BE2C (cell line): ENCODE measurements around the gene RPS6KA5.
"Not testable (repeated sequence)": the region's sequence is repeated elsewhere in the genome, so short reads cannot be mapped to it uniquely, and the experiment has no call there.

Source experiments
- DNase-seq: peaks from one replicate; pipeline ENCODE4 v3.0.0-alpha.2; 2020
- H3K27me3 ChIP-seq: fragments of 250-450 bp; sonication (Bioruptor Pico); 2 replicates; pipeline ENCODE4 v1.5.1; 2020; ENCODE audit warnings: mild to moderate bottlenecking
- H3K36me3 ChIP-seq: fragments of 250-450 bp; sonication (Bioruptor Pico); 2 replicates; pipeline ENCODE4 v1.5.1; 2020; ENCODE audit warnings: mild to moderate bottlenecking
- H3K4me1 ChIP-seq: fragments of 250-450 bp; sonication (Bioruptor Pico); 2 replicates; pipeline ENCODE4 v1.5.1; 2020
- H3K4me3 ChIP-seq: 2 replicates; pipeline ENCODE4 v1.5.1; 2011; ENCODE audit warnings: low read depth, low read length
- H3K9me3 ChIP-seq: fragments of 250-450 bp; sonication (Bioruptor Pico); 2 replicates; pipeline ENCODE4 v1.5.1; 2020
- TF ChIP-seq, protein P1 (sequence below): IDR thresholded peaks from 2 replicates; pipeline ENCODE4 v1.5.1; 2012; ENCODE audit warnings: mild to moderate bottlenecking, low read depth, low read length

RPS6KA5 gene

DNA sequence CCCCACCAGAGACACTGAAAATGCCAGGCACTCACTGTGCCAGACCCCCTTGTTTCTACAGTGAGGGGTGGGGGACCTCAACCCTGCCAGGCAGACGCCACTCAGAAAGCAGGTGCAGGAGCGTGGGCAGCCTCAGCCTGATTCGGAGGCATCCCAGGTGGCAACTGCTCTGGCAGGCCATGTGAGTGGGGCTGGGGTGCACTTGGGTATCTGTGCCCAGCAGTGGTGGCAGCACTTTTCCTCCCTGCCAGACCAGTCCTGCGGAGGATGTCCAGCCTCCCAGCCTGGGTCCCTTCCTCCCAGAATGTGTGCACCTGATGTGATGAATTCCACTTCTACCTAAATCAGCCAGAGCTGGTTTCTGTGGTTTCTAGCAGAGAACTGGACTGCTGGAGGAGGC, 230.8 kb downstream of the RPS6KA5 start:
- no peaks in the 10 kb centered on the region; the same call in 1 of the 2 replicates for H3K9me3 ChIP-seq
- no peaks in the 10 kb centered on the region for H3K27me3 ChIP-seq
- TF ChIP-seq, protein P1, sequence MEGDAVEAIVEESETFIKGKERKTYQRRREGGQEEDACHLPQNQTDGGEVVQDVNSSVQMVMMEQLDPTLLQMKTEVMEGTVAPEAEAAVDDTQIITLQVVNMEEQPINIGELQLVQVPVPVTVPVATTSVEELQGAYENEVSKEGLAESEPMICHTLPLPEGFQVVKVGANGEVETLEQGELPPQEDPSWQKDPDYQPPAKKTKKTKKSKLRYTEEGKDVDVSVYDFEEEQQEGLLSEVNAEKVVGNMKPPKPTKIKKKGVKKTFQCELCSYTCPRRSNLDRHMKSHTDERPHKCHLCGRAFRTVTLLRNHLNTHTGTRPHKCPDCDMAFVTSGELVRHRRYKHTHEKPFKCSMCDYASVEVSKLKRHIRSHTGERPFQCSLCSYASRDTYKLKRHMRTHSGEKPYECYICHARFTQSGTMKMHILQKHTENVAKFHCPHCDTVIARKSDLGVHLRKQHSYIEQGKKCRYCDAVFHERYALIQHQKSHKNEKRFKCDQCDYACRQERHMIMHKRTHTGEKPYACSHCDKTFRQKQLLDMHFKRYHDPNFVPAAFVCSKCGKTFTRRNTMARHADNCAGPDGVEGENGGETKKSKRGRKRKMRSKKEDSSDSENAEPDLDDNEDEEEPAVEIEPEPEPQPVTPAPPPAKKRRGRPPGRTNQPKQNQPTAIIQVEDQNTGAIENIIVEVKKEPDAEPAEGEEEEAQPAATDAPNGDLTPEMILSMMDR: no peak
- H3K36me3 ChIP-seq: no peaks in the 10 kb centered on the region
- no peak for DNase-seq
- H3K4me3 ChIP-seq: no peak overlapping the region
- H3K4me1 ChIP-seq: no peaks in the 10 kb centered on the region

DNA sequence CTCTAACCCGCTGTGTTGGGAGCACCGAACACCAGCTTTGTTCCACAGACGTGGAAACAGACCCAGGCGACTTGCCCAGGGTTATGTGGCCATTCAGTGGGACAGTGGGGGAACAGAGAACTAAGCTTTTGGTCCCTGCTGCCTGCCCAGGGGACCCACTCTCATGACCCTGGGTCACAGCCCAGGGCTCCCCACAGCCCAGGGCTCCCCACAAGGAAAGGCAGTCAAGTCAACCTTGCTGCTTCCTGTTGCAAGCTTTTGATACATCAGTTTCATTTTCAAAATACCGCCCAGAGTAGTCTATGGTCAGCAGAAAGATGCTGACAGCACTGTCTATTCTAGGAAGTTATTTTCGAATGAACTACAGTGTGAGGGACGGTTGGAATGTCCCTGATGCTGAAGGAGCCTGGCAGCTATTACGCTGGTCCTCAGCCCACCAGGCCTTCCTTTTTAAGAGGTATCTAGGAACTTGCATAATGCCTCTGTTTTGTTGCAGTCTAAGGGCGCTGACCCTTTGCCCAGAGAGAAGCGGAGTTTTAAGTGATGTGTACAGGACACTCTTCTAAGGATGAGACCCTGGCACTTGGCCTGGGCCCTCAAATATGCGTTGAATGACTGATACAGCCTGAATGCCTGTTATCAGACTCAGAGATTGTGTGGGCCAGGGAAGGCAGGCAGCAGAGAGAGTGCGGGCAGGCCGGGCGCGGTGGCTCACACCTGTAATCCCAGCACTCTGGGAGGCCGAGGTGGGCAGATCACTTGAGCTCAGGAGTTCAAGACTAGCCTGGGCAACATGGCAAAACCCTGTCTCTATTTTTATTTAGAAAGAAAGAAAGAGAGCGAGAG, 231.6 kb downstream of the RPS6KA5 start:
- no peaks in the 10 kb centered on the region; the same call in 1 of the 2 replicates for H3K9me3 ChIP-seq
- no peaks in the 10 kb centered on the region for H3K4me1 ChIP-seq
- H3K36me3 ChIP-seq: no peaks in the 10 kb centered on the region
- H3K27me3 ChIP-seq: no peaks in the 10 kb centered on the region
- DNase-seq: no peak
- H3K4me3 ChIP-seq: peak overlapping the region; percentile 41
- TF ChIP-seq, protein P1: no peak

DNA sequence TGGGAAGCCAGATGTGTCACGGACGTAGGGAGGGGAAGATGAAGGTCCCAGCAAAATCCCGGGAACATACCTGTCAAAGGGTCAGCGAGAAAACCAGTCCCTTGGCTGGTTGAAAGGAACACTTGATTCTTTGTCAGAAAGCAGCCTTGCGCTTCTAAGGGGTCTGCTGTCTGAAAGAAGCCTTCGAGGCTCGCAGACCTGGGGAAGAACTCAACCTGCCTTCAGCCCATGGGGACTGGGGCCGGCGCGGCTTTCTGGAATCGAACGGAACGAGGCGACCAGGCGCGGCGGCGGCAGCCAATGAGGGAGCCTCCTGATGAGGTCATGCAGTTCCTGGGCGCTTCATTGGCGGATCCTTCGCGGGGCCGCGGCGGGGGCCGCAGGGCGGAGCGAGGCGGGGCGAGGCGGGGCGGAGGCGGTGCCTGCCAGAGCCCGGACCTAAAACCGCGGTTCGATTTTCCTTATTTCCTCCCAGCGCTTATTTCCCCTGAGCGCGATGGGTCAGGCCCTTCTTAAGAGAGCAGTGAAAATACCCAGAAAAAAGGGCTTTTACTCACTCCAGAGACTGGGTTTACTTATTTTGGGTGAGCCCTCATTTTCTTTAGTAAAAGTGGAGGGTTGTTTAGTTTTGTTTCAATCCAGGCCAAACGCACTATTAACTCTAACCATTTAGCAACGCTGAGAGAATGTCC, 232.4 kb downstream of the RPS6KA5 start:
- Histone ChIP-seq H3K36me3 (no peaks in the 10 kb centered on the region), H3K27me3 (no peaks in the 10 kb centered on the region), H3K4me3 (peak overlapping the region; percentile 41), H3K9me3 (no peaks in the 10 kb centered on the region; the same call in 1 of the 2 replicates), H3K4me1 (no peaks in the 10 kb centered on the region)
- peak; percentile 96 for DNase-seq
- TF ChIP-seq, protein P1: no peak

DNA sequence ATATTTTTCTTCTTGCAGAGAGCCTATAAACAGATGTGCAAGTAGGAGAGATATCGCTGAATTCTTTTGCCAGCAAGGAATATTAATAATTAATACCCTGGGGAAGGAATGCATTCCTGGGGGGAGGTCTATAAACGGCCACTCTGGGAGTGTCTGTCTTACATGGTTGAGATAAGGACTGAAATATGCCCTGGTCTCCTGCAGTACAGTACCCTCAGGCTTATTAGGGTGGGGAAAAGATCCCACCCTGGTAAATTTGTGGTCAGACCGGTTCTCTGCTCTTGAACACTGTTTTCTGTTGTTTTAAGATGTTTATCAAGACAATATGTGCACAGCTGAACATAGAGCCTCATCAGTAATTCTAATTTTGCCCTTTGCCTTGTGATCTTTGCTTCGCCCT, 236.9 kb downstream of the RPS6KA5 start:
- not testable (repeated sequence) for H3K4me1 ChIP-seq, DNase-seq, H3K9me3 ChIP-seq, H3K4me3 ChIP-seq, H3K36me3 ChIP-seq, H3K27me3 ChIP-seq

DNA sequence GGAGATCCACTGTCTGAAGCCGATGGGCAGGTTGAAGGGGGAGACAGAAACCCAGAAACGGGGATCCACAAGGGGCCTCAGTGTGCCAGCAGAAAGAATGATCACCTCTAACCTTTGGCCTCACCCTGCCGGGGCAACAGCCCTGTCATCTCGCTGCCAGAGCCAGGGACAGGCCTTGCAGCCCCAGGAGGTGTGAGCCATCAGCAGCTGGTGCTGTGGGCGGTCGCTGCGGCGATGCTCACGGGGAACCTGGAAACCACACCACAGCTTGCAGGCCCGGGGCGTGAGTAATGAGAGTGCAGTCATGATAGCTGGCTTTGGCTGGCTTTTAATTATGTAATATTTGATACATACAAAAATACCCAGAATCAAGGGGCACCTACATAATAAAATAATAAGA, 239.5 kb downstream of the RPS6KA5 start:
- no peaks in the 10 kb centered on the region for H3K9me3 ChIP-seq
- no peak for DNase-seq
- H3K36me3 ChIP-seq: no peaks in the 10 kb centered on the region
- no peak overlapping the region for H3K4me3 ChIP-seq
- TF ChIP-seq, protein P1: no peak
- no peaks in the 10 kb centered on the region for H3K27me3 ChIP-seq
- H3K4me1 ChIP-seq: no peaks in the 10 kb centered on the region

DNA sequence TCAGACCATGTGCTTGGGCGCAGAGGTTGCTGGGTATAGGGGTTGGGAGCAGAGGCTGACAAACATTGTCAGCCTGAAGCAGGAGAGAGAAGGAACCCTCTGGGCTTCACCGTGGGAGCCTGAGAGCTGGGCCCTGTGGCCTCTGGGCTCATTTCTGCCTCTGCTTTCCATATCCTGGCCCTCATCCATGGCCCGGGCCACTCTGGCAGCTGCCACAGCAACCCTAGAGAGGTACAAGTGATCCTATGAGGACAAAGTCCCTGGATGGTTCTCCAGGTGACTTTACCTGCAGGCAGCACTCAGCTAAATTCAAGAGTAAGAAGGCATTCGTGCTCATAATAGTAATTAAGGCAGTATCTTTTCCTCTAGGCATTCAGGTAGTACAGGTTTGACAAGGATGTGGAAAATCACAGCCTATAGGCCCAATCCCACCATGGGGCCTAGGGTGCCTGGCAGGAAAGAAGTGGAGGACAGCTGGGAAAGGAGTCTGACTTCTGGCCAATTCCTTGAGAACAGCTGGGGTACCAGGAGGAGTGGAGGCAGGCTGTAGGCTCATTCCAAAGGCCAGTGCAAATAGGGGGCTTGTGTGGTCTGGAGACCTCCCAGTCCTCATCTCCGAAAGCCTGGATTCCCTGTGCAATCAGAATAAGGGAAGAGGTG, 240.6 kb downstream of the RPS6KA5 start:
- DNase-seq: no peak
- H3K9me3 ChIP-seq: no peaks in the 10 kb centered on the region
- no peaks in the 10 kb centered on the region for H3K27me3 ChIP-seq
- H3K4me1 ChIP-seq: no peaks in the 10 kb centered on the region; the same call in 1 of the 2 replicates
- H3K4me3 ChIP-seq: no peak overlapping the region
- H3K36me3 ChIP-seq: no peaks in the 10 kb centered on the region
- TF ChIP-seq, protein P1: no peak
